ENCODE data around the gene AGTRAP.

- no peak for TF ChIP-seq POLR2A (IDR thresholded peaks at IDR 0.05; ENCODE audit: low read depth, low read length)
- TF ChIP-seq EZH2 (IDR thresholded peaks at IDR 0.05; ENCODE audit: borderline replicate concordance, low read depth, low read length, severe bottlenecking): no peak
- TF ChIP-seq CTCF (IDR thresholded peaks at IDR 0.05; ENCODE audit: extremely low read depth in 1 of 2, insufficient read depth in 1 of 2, low read depth in 1 of 2, low read length in 2 of 2): no peak
- TF ChIP-seq POLR2AphosphoS5 (IDR thresholded peaks at IDR 0.05; ENCODE audit: insufficient read depth, low read depth, low read length): no peak
- TF ChIP-seq GATA2 (IDR thresholded peaks at IDR 0.05; ENCODE audit: insufficient read depth, insufficient read length, low read depth, low read length): no peak
- TF ChIP-seq FOS (IDR thresholded peaks at IDR 0.05; ENCODE audit: borderline replicate concordance, insufficient read depth, low read length): no peak
- TF ChIP-seq JUN (IDR thresholded peaks at IDR 0.05; ENCODE audit: borderline replicate concordance, insufficient read depth, insufficient read length, low read depth): no peak
- TF ChIP-seq, protein P1, sequence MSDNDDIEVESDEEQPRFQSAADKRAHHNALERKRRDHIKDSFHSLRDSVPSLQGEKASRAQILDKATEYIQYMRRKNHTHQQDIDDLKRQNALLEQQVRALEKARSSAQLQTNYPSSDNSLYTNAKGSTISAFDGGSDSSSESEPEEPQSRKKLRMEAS (IDR thresholded peaks at IDR 0.05; ENCODE audit: insufficient read depth, insufficient read length): no peak
These were observed 4.1 kb upstream of the AGTRAP start for GRCh38 chr1:11731691-11732283.
